ENCODE measurements around the gene P2RX6. TPM values are rescaled to one million over a fixed set of nuclear protein-coding genes. Genes with fewer than 3 reads are reported as not detected.

P2RX6 gene
- polyA plus RNA-seq, 1 donor, result 26.5 TPM

- no peak for DNase-seq (ENCODE audit: low read depth)
These were observed 35.0 kb upstream of the P2RX6 start for GRCh38 chr22:20979940-20980453.

GRCh38 chr22:20980523-20980922, 34.4 kb upstream of the P2RX6 start:
- DNase-seq (ENCODE audit: low read depth), result no peak

- no peak for DNase-seq (ENCODE audit: low read depth)
These were observed 33.8 kb upstream of the P2RX6 start for GRCh38 chr22:20980938-20981722.

- peak; percentile 64 for DNase-seq (ENCODE audit: low read depth)
These were observed 33.0 kb upstream of the P2RX6 start, which contains the start of gene LZTR1 for GRCh38 chr22:20981787-20982562. Gene LZTR1, plus strand, starts transcription at chr22:20982297. Its CDS starts 75 bp downstream, at chr22:20982372.

- DNase-seq (ENCODE audit: low read depth), result no peak
These were observed 32.4 kb upstream of the P2RX6 start for GRCh38 chr22:20982563-20982882.

- no peak for DNase-seq (ENCODE audit: low read depth)
These were observed 31.7 kb upstream of the P2RX6 start for GRCh38 chr22:20983081-20983771.

GRCh38 chr22:20985720-20986119, 29.2 kb upstream of the P2RX6 start:
- DNase-seq (ENCODE audit: low read depth), result no peak

GRCh38 chr22:20986365-20986764, 28.6 kb upstream of the P2RX6 start:
- DNase-seq (ENCODE audit: low read depth), result no peak

- DNase-seq (ENCODE audit: low read depth), result no peak
These were observed 27.6 kb upstream of the P2RX6 start for GRCh38 chr22:20987375-20987774.

GRCh38 chr22:20988573-20989322, 26.2 kb upstream of the P2RX6 start:
- DNase-seq (ENCODE audit: low read depth), result no peak

- no peak for DNase-seq (ENCODE audit: low read depth)
These were observed 25.4 kb upstream of the P2RX6 start for GRCh38 chr22:20989323-20990138.

GRCh38 chr22:20990184-20991180, 24.5 kb upstream of the P2RX6 start:
- DNase-seq (ENCODE audit: low read depth), result no peak

GRCh38 chr22:20991252-20992055, 23.5 kb upstream of the P2RX6 start:
- no peak for DNase-seq (ENCODE audit: low read depth)

- no peak for DNase-seq (ENCODE audit: low read depth)
These were observed 22.9 kb upstream of the P2RX6 start for GRCh38 chr22:20992056-20992442.

- DNase-seq (ENCODE audit: low read depth), result no peak
These were observed 22.3 kb upstream of the P2RX6 start for GRCh38 chr22:20992456-20993303.

GRCh38 chr22:20993304-20994127, 21.4 kb upstream of the P2RX6 start:
- DNase-seq (ENCODE audit: low read depth), result no peak

Data from forelimb muscle (tissue), 1 donor.